ENCODE results near the gene COL4A4.

The COL4A4 gene

GRCh38 chr2:227103583-227103982, 60.4 kb downstream of the COL4A4 start:
- no peak for TF ChIP-seq FOXP2 (optimal IDR thresholded peaks at IDR 0.05; ENCODE audit: borderline replicate concordance, extremely low read depth, extremely low read length, insufficient read depth)
- no peak for TF ChIP-seq SIN3A (IDR thresholded peaks at IDR 0.05; ENCODE audit: borderline replicate concordance, insufficient read depth, low read length)
- no peak for TF ChIP-seq POLR2AphosphoS5 (IDR thresholded peaks at IDR 0.05; ENCODE audit: low read depth, low read length)
- no peak for TF ChIP-seq TAF1 (IDR thresholded peaks at IDR 0.05; ENCODE audit: borderline replicate concordance, insufficient read depth, low read length)
- TF ChIP-seq, protein P1, sequence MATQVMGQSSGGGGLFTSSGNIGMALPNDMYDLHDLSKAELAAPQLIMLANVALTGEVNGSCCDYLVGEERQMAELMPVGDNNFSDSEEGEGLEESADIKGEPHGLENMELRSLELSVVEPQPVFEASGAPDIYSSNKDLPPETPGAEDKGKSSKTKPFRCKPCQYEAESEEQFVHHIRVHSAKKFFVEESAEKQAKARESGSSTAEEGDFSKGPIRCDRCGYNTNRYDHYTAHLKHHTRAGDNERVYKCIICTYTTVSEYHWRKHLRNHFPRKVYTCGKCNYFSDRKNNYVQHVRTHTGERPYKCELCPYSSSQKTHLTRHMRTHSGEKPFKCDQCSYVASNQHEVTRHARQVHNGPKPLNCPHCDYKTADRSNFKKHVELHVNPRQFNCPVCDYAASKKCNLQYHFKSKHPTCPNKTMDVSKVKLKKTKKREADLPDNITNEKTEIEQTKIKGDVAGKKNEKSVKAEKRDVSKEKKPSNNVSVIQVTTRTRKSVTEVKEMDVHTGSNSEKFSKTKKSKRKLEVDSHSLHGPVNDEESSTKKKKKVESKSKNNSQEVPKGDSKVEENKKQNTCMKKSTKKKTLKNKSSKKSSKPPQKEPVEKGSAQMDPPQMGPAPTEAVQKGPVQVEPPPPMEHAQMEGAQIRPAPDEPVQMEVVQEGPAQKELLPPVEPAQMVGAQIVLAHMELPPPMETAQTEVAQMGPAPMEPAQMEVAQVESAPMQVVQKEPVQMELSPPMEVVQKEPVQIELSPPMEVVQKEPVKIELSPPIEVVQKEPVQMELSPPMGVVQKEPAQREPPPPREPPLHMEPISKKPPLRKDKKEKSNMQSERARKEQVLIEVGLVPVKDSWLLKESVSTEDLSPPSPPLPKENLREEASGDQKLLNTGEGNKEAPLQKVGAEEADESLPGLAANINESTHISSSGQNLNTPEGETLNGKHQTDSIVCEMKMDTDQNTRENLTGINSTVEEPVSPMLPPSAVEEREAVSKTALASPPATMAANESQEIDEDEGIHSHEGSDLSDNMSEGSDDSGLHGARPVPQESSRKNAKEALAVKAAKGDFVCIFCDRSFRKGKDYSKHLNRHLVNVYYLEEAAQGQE (IDR thresholded peaks at IDR 0.05; ENCODE audit: insufficient read depth in 1 of 2, low read depth in 2 of 2, low read length in 2 of 2), result no peak

GRCh38 chr2:227099340-227099739, 64.7 kb downstream of the COL4A4 start:
- no peak for TF ChIP-seq TAF1 (IDR thresholded peaks at IDR 0.05; ENCODE audit: borderline replicate concordance, insufficient read depth, low read length)
- no peak for TF ChIP-seq SIN3A (IDR thresholded peaks at IDR 0.05; ENCODE audit: borderline replicate concordance, insufficient read depth, low read length)
- TF ChIP-seq, protein P1 (IDR thresholded peaks at IDR 0.05; ENCODE audit: insufficient read depth in 1 of 2, low read depth in 2 of 2, low read length in 2 of 2), result no peak
- TF ChIP-seq FOXP2 (optimal IDR thresholded peaks at IDR 0.05; ENCODE audit: borderline replicate concordance, extremely low read depth, extremely low read length, insufficient read depth), result no peak
- no peak for TF ChIP-seq POLR2AphosphoS5 (IDR thresholded peaks at IDR 0.05; ENCODE audit: low read depth, low read length)

- TF ChIP-seq TAF1 (IDR thresholded peaks at IDR 0.05; ENCODE audit: borderline replicate concordance, insufficient read depth, low read length), result no peak
- TF ChIP-seq, protein P1 (IDR thresholded peaks at IDR 0.05; ENCODE audit: insufficient read depth in 1 of 2, low read depth in 2 of 2, low read length in 2 of 2), result no peak
- no peak for TF ChIP-seq SIN3A (IDR thresholded peaks at IDR 0.05; ENCODE audit: borderline replicate concordance, insufficient read depth, low read length)
- no peak for TF ChIP-seq POLR2AphosphoS5 (IDR thresholded peaks at IDR 0.05; ENCODE audit: low read depth, low read length)
Measured at GRCh38 chr2:227098162-227098515, 65.9 kb downstream of the COL4A4 start.

DNA sequence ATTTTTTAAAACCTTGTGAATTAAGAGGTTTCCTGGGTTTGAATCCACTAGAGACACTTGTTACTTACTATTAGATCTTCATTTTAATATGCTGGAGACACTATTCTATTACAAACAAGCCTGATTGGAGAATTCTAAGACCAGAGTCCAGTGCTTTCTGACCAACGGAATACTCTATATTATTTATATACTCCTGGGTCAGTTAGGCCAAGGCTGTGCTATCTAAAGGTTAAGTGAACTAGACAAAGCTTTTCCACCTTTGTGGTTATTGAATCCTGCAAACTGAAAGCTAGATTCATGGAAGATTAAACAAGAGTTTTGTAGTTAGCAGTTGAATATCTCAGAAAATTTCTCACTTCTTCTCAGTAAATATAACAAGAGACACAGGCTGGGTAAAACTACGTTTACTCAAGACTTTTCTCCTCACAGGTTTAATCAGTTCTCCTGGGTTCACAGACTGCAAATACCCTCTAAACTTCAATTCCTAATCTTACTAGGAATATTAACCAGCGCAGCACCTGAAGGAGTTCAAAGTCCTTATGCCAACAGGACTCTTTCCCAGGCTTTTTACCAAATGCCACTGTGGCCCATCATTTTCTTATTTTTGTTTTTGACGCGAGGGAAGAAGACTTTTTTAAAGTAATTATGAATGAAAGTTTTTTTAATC, 66.4 kb downstream of the COL4A4 start:
- TF ChIP-seq POLR2AphosphoS5 (IDR thresholded peaks at IDR 0.05; ENCODE audit: low read depth, low read length), result no peak
- no peak for TF ChIP-seq FOXP2 (optimal IDR thresholded peaks at IDR 0.05; ENCODE audit: borderline replicate concordance, extremely low read depth, extremely low read length, insufficient read depth)

DNA sequence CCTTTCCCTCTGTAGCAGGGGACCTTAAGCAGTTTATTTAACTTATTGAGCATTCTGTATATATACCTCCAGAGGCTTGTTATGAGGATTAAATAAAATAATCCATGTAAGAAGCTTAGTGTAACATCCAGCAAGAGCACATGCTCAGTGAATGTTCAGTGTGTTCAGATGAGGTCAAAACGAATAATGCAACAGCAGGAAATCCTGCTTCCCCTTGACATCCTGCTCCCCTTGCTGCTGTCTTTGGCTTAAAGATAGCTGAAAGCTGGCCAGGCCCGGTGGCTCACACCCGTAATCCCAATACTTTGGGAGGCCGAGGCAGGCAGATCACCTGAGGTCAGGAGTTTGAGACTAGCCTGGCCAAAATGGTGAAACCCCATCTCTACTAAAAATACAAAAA, 68.7 kb downstream of the COL4A4 start:
- no peak for TF ChIP-seq POLR2AphosphoS5 (IDR thresholded peaks at IDR 0.05; ENCODE audit: low read depth, low read length)
- TF ChIP-seq FOXP2 (optimal IDR thresholded peaks at IDR 0.05; ENCODE audit: borderline replicate concordance, extremely low read depth, extremely low read length, insufficient read depth), result no peak
- TF ChIP-seq, protein P1 (IDR thresholded peaks at IDR 0.05; ENCODE audit: insufficient read depth in 1 of 2, low read depth in 2 of 2, low read length in 2 of 2), result no peak
- TF ChIP-seq TAF1 (IDR thresholded peaks at IDR 0.05; ENCODE audit: borderline replicate concordance, insufficient read depth, low read length), result no peak
- TF ChIP-seq SIN3A (IDR thresholded peaks at IDR 0.05; ENCODE audit: borderline replicate concordance, insufficient read depth, low read length), result no peak
